GM12873 (cell line): Measurements from ENCODE around the gene PFKFB3.

Experiments used
- TF ChIP-seq, protein P1 (sequence below): IDR thresholded peaks from 2 replicates; pipeline ENCODE4 v1.5.1; 2012; ENCODE audit warnings: low read depth, mild to moderate bottlenecking, moderate library complexity, low read length, control low read depth; ENCODE audit not compliant: insufficient read depth; ENCODE audit errors: missing control alignments

The PFKFB3 gene

GRCh38 chr10:6202684-6203330 lies at the start of gene PFKFB3:
Gene PFKFB3, plus strand, starts transcription at chr10:6202932. Its CDS starts 329 bp downstream, at chr10:6203261.
- TF ChIP-seq, protein P1, sequence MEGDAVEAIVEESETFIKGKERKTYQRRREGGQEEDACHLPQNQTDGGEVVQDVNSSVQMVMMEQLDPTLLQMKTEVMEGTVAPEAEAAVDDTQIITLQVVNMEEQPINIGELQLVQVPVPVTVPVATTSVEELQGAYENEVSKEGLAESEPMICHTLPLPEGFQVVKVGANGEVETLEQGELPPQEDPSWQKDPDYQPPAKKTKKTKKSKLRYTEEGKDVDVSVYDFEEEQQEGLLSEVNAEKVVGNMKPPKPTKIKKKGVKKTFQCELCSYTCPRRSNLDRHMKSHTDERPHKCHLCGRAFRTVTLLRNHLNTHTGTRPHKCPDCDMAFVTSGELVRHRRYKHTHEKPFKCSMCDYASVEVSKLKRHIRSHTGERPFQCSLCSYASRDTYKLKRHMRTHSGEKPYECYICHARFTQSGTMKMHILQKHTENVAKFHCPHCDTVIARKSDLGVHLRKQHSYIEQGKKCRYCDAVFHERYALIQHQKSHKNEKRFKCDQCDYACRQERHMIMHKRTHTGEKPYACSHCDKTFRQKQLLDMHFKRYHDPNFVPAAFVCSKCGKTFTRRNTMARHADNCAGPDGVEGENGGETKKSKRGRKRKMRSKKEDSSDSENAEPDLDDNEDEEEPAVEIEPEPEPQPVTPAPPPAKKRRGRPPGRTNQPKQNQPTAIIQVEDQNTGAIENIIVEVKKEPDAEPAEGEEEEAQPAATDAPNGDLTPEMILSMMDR, result peak; percentile 90

DNA sequence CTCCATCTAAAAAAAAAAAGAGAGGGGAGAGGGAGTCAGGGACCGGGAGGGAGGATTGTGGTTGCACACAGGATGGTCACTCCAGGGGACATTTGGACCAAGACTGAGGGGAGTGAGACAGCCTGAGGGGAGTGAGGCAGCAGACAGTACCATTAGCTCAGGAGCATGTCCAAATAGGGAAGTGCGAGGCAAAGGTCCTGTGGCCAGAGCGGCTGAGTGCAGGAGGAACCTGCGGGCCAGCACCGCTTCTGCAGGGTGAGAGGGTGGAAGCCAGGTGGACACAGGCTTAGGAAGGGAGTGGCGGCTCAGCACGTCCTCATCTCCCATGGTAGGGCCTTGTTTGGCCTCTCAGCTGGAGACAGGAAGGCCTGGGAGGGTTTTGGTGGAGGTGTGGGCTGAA lies 48.9 kb upstream of the PFKFB3 start:
- TF ChIP-seq, protein P1, result no peak

DNA sequence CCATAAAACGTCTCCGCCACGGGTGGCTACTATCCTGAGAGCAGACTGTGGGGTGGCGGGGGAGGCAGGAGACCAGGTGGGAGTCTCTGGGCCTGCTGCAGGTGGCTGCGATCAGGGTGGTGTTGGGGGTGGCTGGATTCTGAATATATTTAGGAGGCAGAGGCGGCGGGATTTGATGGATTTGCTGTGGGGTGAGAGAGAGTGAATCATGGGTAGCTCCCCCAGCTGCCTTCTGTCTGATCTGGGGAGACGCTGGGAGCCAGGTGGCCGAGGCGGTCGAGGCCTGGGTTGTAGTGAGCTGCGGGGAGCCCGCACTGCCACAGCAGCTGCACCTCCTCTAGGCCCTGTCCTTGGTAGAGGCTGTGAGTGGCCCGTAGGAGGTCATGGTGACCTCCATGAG lies 48.2 kb upstream of the PFKFB3 start:
- TF ChIP-seq, protein P1, result no peak

DNA sequence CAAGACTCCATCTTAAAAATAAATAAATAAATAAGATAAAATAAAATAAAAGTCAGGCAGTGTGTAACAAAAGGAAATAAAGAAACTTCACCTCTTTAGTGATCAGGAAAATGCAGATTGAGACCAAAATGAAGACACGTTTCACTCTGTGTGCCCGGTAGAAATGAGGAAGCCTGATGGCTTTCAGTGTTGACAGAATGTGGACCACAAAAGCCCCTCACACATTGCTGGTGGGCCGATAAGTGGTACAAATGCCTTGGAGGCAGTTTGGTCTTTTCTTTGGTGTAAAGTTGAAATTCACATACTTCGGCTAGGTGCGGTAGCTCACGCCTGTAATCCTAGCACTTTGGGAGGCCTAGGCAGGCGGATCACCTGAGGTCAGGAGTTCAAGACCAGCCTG lies 44.5 kb upstream of the PFKFB3 start:
- TF ChIP-seq, protein P1, result no peak

DNA sequence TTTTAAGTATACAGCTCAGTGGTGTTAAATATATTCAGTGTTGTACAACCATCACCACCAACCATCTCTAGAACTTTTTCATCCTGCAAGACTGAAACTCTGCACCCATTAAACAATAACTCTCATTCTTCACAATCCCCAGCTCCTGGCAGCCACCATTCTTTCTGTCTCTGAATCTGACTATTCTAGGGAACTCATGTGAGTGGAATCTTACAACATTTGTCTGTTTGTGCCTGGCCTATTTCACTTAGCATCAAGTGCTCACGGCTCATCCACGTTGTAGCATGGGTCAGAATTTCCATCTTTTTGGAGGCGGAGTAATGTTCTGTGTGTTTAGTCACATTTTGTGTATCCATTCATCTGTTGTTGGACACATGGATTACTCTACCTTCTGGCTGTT lies 40.8 kb upstream of the PFKFB3 start:
- TF ChIP-seq, protein P1, result no peak

DNA sequence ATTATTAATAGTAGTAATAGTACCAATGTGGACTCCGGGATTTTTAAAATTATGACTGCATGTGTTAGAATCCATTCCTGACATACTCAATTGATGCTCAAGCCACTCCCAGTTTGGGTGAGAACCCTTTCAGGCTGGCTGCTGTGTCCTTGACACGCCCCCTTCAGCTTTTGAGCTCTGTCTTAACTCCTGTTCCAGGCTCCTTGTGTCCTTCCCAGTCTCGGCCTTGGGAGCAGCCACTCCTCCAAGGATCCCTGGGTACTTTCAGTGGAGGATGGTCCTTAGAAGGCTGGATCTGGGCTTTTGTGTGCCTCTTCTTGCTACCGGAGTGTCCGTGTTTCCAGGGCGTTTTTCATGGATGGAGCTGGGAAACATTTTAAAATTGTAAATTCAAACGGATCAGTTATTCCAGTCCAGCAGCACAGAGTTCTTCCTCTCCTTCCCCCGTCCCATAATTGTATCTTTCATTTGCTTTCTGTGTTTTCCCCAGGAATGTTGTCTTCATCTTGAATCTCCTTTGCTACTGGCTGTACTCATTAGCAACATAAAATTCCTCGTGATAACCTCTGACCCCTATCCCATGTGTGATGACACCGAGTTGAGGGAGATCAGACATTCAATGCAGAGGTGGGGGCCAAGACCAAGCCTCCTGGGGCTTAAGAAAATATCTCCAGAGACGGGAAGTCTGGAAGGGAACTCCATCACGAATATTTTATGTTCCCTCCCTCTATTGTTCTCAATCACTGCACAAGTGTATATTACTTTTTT lies 40.0 kb upstream of the PFKFB3 start:
- TF ChIP-seq, protein P1, result no peak

DNA sequence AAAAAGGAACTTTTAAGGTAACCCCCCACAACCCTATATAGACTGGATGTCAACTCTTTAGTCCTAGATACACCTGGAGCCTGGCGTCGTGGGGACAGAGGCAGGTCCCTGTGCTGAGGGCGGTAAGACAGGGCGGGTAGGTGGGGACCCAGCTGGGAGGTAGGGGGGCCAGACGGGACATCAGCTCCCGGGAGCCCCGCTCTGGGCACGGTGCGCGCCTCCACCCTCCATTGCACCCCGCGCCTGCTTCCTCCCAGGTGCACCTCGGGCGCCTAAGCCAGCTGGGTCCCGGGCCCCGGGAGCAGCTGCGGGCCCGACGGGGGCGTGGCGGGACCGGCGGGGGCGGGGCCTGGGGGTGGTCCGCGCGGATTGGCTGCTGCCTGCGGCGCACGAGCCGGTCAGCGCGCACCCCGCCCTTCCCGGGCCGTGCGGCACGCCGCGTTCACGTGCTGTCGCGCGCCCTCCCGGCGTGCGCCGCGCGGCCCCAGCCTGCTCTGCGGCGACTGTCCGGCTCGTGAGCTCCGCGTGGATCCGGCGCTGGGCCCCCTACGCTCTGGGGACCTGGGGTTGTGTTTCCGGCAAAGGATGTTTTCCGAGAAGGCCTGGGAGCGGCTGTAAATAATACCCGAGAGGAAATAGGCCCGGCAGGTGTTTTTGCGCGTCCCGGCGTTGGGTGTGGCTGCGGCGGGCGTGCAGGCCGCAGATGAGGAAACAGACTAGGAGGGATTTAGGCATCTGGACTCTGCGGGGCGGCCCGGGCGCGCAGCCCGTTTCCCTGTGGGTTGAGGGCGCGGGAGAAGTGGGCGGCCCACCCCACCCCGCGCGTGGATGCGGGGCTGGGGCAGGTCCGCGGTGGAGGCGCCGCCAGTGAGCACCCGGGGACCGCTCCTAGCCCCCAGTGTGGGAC lies 39.1 kb upstream of the PFKFB3 start:
- TF ChIP-seq, protein P1, result no peak
